Sigmoid colon (tissue), 7 donors: ENCODE results near the gene PABPN1. TPM values are rescaled to one million over a fixed set of nuclear protein-coding genes. Genes with fewer than 3 reads are reported as not detected.

ENCODE experiments used
- DNase-seq: peaks from one replicate; pipeline ENCODE4 v3.0.0-alpha.2; 2019
- H3K27ac ChIP-seq, 4 donors: fragments of 200-600 bp; sonication (generic); one replicate each; pipeline ENCODE4 v1.5.1; 2016 to 2019; ENCODE audit warnings: mild to moderate bottlenecking in 1 of 4
- H3K27me3 ChIP-seq, 3 donors: fragments of 200-600 bp; sonication (generic); one replicate each; pipeline ENCODE4 v1.5.1; 2019; ENCODE audit warnings: mild to moderate bottlenecking in 1 of 3
- H3K36me3 ChIP-seq, 4 donors: fragments of 200-600 bp; sonication (generic); one replicate each; pipeline ENCODE4 v1.5.1; 2016 to 2019
- H3K4me1 ChIP-seq, 4 donors: fragments of 200-600 bp; sonication (generic); one replicate each; pipeline ENCODE4 v1.5.1; 2017 to 2019
- H3K4me3 ChIP-seq, 4 donors: fragments of 200-600 bp; sonication (generic); one replicate each; pipeline ENCODE4 v1.5.1; 2017 to 2019; ENCODE audit warnings: mild to moderate bottlenecking in 2 of 4, moderate library complexity in 1 of 4
- H3K9me3 ChIP-seq, 4 donors: fragments of 200-600 bp in 3 of 4; sonication (generic) in 3 of 4; one replicate each; pipeline versions ENCODE4 v1.5.1 to v1.6.1; 2013 to 2019
- EP300 ChIP-seq, 4 donors: sonication (generic); formaldehyde crosslinking; IDR thresholded peaks; one replicate each; pipeline ENCODE4 v1.6.1; 2017; ENCODE audit warnings: antibody characterized with exemption in 4 of 4
- POLR2A ChIP-seq, 2 donors: fragments of 450-650 bp; IDR thresholded peaks; one replicate each; pipeline ENCODE4 v1.6.1; 2016; ENCODE audit warnings: antibody characterized with exemption in 2 of 2, mild to moderate bottlenecking in 2 of 2, moderate library complexity in 2 of 2
- POLR2AphosphoS5 ChIP-seq, 4 donors: sonication (generic); formaldehyde crosslinking; IDR thresholded peaks; one replicate each; pipeline ENCODE4 v1.6.1; 2017; ENCODE audit warnings: antibody characterized with exemption in 4 of 4
- WGBS, 2 donors: extraction: QIAGEN DNeasy Blood & Tissue Kit; methylation state at CpG; one replicate each; pipeline ENCODE4 v1.1.7; 2013; 5-methylcytosine and 5-hydroxymethylcytosine counted together
- intact Hi-C: fragments of 100-400 bp; cut with DNase I; formaldehyde crosslinking; loops from one replicate; pipeline ENCODE4 v1.15.1; 2023
- polyA plus RNA-seq, 3 donors: library from polyadenylated mRNA; stranded (reverse); fragments of 200-250 nt; gene quantifications; one replicate each; pipeline ENCODE4 v1.2.3, GENCODE V29; 2013
- total RNA-seq, 4 donors: library from RNA; depleted of rRNA; stranded (reverse); fragments of >200 nt; gene quantifications; one replicate each; pipeline ENCODE4 v1.1.0, GENCODE V29; 2016
- TF ChIP-seq, protein P1 (sequence below), 4 experiments: fragments of 450-650 bp in 3 of 4; fragments of 200-600 bp in 1 of 4; IDR thresholded peaks; one replicate each; pipeline ENCODE4 v1.5.1; 2016 to 2019; ENCODE audit warnings: antibody characterized with exemption in 4 of 4, mild to moderate bottlenecking in 3 of 4, moderate library complexity in 2 of 4
- donor health status: healthy with polysubstance abuse.
- donor health status: Bipolar disorder and iron deficiency.
- donor health status: healthy.

Gene PABPN1
- total and polyA plus RNA-seq, 7 donors, result 38.3 to 137 (median 69.1) TPM

- Histone ChIP-seq H3K4me3 (peak overlapping the region; percentile 48 to 70 (median 69)), H3K27ac (peak overlapping the region; percentile 68 to 84 (median 72)), H3K27me3 (peaks cover 0 to 4% (median 3%) of the 10 kb centered on the region in 3 donors), H3K9me3 (no peaks in the 10 kb centered on the region), H3K4me1 (peaks cover 0 to 18% (median 15%) of the 10 kb centered on the region in 4 donors), H3K36me3 (peaks cover 0 to 5% (median 0%) of the 10 kb centered on the region in 4 donors)
- DNase-seq, result no peak
- intact Hi-C loops, result loop anchor here (2.0 kb wide), 1 partner anchor 15 kb away; no protein-coding TSS in a partner anchor
- TF ChIP-seq EP300 (IDR thresholded peaks at IDR 0.05), result no peak
- TF ChIP-seq POLR2AphosphoS5 (IDR thresholded peaks at IDR 0.05), result no peak
- TF ChIP-seq, protein P1, sequence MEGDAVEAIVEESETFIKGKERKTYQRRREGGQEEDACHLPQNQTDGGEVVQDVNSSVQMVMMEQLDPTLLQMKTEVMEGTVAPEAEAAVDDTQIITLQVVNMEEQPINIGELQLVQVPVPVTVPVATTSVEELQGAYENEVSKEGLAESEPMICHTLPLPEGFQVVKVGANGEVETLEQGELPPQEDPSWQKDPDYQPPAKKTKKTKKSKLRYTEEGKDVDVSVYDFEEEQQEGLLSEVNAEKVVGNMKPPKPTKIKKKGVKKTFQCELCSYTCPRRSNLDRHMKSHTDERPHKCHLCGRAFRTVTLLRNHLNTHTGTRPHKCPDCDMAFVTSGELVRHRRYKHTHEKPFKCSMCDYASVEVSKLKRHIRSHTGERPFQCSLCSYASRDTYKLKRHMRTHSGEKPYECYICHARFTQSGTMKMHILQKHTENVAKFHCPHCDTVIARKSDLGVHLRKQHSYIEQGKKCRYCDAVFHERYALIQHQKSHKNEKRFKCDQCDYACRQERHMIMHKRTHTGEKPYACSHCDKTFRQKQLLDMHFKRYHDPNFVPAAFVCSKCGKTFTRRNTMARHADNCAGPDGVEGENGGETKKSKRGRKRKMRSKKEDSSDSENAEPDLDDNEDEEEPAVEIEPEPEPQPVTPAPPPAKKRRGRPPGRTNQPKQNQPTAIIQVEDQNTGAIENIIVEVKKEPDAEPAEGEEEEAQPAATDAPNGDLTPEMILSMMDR (IDR thresholded peaks at IDR 0.05), result no peak
- TF ChIP-seq POLR2A (IDR thresholded peaks at IDR 0.05), result no peak
- 10 to 13% methylated on average over 61 of the region's 61 CpGs for WGBS, 2 donors
These were observed 30.6 kb downstream of the PABPN1 start for GRCh38 chr14:23351681-23352505.

DNA sequence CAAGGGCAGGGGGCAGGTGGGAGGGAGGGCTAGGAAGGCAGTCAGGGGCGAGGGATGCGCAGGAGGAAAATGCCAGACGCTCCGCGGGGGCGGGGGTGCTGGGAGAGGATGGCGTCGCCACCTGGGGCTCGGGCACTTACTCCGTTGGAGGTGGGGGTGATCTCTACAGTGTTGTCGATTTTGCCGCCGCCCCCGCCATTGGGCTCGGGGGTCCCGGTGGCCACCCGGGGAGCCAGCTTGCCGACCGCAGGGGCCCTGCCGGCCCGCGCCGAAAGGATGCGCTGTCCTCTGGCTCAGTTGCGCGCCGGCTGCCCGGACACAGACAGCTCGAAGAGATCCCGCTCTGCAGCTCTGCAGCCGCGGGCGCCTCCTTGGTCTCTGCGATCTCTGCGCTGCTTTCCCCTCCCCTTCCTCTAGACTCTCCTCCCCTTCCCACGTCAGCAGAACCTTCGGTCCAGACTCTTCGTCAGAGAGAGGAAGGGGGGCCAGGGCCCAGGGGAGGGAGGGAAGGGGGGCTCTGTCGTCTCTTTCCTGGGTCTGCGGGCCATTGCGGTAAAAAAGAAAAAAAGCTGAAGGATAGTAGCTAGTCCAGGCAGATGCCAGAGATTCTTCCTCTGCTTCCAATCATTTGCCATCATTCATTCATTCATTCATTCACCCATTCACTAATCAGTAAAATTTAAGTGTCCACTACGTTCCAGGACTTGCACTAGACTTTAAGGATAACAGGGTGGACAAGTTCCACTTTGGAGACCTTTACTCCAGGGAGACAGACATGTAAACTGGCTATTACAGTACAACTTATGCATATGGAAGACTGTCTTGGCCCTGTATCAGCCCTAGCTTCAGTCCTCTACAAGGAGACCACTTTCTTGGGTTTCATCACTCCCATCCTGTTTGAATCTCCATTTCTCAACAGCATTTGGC lies 31.5 kb downstream of the PABPN1 start, which contains the start of gene SLC22A17:
Gene SLC22A17 (minus strand): TSS at position 382 of the 927 bp plus-strand sequence.
- TF ChIP-seq POLR2A (IDR thresholded peaks at IDR 0.05), result peak; percentile 50 to 70
- peak; percentile 87 to 98 (median 90) for TF ChIP-seq POLR2AphosphoS5 (IDR thresholded peaks at IDR 0.05)
- TF ChIP-seq, protein P1 (IDR thresholded peaks at IDR 0.05), result no peak
- no peak for TF ChIP-seq EP300 (IDR thresholded peaks at IDR 0.05)
- DNase-seq, result peak; percentile 94
- peak within 1 kb of the TSS; percentile 68 to 84 (median 72) for H3K27ac ChIP-seq

DNA sequence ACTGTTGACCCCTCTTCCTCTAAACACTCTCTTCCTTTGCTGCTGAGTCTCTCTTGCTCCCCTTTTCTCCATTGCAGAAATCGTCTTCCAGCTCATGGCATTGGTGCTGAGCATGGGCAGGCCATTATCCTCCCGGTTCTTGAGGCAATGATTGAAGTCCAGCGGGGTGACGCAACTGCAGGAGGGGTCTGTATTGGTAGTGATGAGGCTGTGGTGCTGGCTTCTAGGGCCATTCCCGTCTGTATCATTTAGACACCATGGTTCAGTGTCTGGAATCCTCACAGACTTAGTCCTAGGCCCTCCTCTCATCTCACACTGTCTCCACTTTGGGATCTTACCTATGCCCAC lies 32.1 kb downstream of the PABPN1 start:
- Histone ChIP-seq H3K27ac (peak overlapping the region; percentile 68 to 84 (median 72)), H3K4me3 (no peak overlapping the region), H3K9me3 (no peaks in the 10 kb centered on the region), H3K4me1 (peaks cover 0 to 18% (median 15%) of the 10 kb centered on the region in 4 donors), H3K36me3 (peaks cover 4 to 15% (median 6%) of the 10 kb centered on the region in 4 donors), H3K27me3 (peaks cover 0 to 4% (median 3%) of the 10 kb centered on the region in 3 donors)
- TF ChIP-seq POLR2A (IDR thresholded peaks at IDR 0.05) (no peak), POLR2AphosphoS5 (IDR thresholded peaks at IDR 0.05) (no peak), EP300 (IDR thresholded peaks at IDR 0.05) (no peak)
- TF ChIP-seq, protein P1 (IDR thresholded peaks at IDR 0.05), result no peak
- intact Hi-C loops, result loop anchor here (2.0 kb wide), 1 partner anchor 13 kb away; no protein-coding TSS in a partner anchor
- DNase-seq, result no peak
- 73 to 77% methylated on average over 5 of the region's 5 CpGs for WGBS, 2 donors

More for the DNA sequence above, 31.5 kb downstream of the PABPN1 start, which contains the start of gene SLC22A17:
- H3K4me1 ChIP-seq, result peaks cover 0 to 18% (median 15%) of the 10 kb centered on the region in 4 donors
- H3K9me3 ChIP-seq, result no peaks in the 10 kb centered on the region
- peaks cover 4 to 14% (median 6%) of the 10 kb centered on the region in 4 donors for H3K36me3 ChIP-seq
- intact Hi-C loops, result loop anchor here (2.0 kb wide), 1 partner anchor 14 kb away; no protein-coding TSS in a partner anchor
- WGBS, 2 donors, result 1% methylated on average over 42 of the region's 42 CpGs
- peak within 1 kb of the TSS; percentile 48 to 70 (median 69) for H3K4me3 ChIP-seq
- H3K27me3 ChIP-seq, result peaks cover 0 to 4% (median 3%) of the 10 kb centered on the region in 3 donors

DNA sequence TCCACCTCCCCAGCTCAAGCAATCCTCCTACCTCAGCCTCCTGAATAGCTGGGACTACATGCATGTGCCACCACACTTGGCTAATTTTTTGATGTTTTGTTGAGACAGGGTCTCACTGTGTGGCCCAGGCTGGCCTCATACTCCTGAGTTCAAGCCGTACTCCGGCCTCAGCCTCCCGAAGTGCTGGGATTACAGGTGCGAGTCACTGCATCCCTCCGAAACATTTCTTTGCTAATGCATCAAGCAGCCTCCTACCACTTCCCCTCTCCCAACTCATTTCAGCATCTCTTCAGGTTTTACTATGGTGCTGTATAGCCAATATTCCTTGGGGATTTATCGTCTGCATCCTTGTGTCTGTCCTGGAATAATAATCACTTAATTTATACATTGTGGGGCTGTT lies 33.7 kb downstream of the PABPN1 start:
- H3K9me3 ChIP-seq, result no peaks in the 10 kb centered on the region
- H3K36me3 ChIP-seq, result peaks cover 4 to 31% (median 9%) of the 10 kb centered on the region in 4 donors
- H3K4me1 ChIP-seq, result peaks cover 0 to 23% (median 16%) of the 10 kb centered on the region in 4 donors
- DNase-seq, result no peak
- intact Hi-C loops, result no loop called here
- TF ChIP-seq POLR2AphosphoS5 (IDR thresholded peaks at IDR 0.05), result no peak
- TF ChIP-seq, protein P1 (IDR thresholded peaks at IDR 0.05), result no peak
- TF ChIP-seq EP300 (IDR thresholded peaks at IDR 0.05), result no peak
- TF ChIP-seq POLR2A (IDR thresholded peaks at IDR 0.05), result no peak
- WGBS, 2 donors, result 84 to 88% methylated on average over 6 of the region's 6 CpGs
- no peak overlapping the region for H3K27ac ChIP-seq
- H3K27me3 ChIP-seq, result peaks cover 0 to 4% (median 3%) of the 10 kb centered on the region in 3 donors
- no peak overlapping the region for H3K4me3 ChIP-seq
